Measurements from ENCODE around the gene CELF2.

Gene CELF2

GRCh38 chr10:11219431-11219830 lies 201.8 kb downstream of the CELF2 start:
- DNase-seq (ENCODE audit: low spot score) = no peak
- in situ Hi-C loops (cut with MboI; ENCODE audit: low pct_unique_long_range_greater_than_20kb, low sequenced_read_pairs, unreplicated experiment) = no loop called here
- TF ChIP-seq CTCF (IDR thresholded peaks at IDR 0.05; ENCODE audit: extremely low read depth, insufficient read depth, missing control alignments) = no peak

DNA sequence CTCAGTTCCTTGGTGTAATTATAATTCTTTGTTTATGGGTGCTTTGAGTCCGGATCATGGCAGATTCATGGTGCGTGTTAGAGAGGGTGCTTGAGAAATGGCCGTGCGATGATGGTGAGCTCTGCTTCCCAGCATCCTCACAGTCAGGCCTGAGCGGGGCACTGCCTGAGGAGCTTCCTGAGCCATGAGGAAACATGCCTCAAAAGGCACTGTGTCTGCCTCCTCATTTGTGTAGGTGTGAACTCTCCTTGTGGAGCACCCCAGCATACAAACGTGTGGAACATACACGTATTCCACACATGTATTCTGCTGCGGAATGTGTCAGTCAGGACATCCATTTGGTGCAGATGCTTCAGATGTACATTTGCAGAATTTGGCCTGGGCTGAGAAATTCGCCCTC lies 205.4 kb downstream of the CELF2 start:
- DNase-seq (ENCODE audit: low spot score) = no peak
- no peak for TF ChIP-seq CTCF (IDR thresholded peaks at IDR 0.05; ENCODE audit: extremely low read depth, insufficient read depth, missing control alignments)
- in situ Hi-C loops (cut with MboI; ENCODE audit: low pct_unique_long_range_greater_than_20kb, low sequenced_read_pairs, unreplicated experiment) = no loop called here

GRCh38 chr10:11223507-11224140 lies 206.0 kb downstream of the CELF2 start:
- no peak for TF ChIP-seq CTCF (IDR thresholded peaks at IDR 0.05; ENCODE audit: extremely low read depth, insufficient read depth, missing control alignments)
- no peak for DNase-seq (ENCODE audit: low spot score)
- in situ Hi-C loops (cut with MboI; ENCODE audit: low pct_unique_long_range_greater_than_20kb, low sequenced_read_pairs, unreplicated experiment) = no loop called here

GRCh38 chr10:11224321-11224720 lies 206.6 kb downstream of the CELF2 start:
- in situ Hi-C loops (cut with MboI; ENCODE audit: low pct_unique_long_range_greater_than_20kb, low sequenced_read_pairs, unreplicated experiment) = no loop called here
- no peak for DNase-seq (ENCODE audit: low spot score)
- TF ChIP-seq CTCF (IDR thresholded peaks at IDR 0.05; ENCODE audit: extremely low read depth, insufficient read depth, missing control alignments) = no peak

DNA sequence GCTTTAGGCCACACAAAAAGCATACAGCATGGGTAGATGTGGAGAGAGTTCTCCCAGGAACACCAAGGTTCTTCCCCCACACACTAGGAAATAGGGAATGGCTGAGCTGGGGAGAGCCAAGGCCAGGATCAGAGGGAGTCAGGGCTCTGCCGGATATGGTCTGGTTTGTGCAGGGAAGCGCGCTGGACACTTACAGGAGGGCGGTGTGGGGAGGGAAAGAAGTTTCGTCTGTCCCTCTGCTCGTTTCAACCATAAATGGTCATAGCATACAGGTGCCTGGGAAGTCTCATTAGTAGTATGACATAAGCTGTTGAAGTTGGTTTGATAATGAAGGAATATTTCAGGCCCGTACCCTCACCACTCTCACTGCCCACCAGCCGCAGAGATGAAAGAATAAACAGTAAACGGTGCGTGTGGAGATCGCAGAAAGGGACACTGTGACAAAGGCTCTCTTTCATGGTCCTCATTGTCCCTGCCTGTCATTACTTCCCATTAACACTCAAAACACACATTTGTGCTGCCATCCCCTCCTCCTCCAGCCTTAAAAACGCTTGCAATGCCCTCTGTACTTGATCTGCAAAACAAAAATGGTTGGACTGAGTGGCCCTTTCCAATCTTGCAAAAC lies 207.2 kb downstream of the CELF2 start:
- in situ Hi-C loops (cut with MboI; ENCODE audit: low pct_unique_long_range_greater_than_20kb, low sequenced_read_pairs, unreplicated experiment) = no loop called here
- TF ChIP-seq CTCF (IDR thresholded peaks at IDR 0.05; ENCODE audit: extremely low read depth, insufficient read depth, missing control alignments) = no peak
- no peak for DNase-seq (ENCODE audit: low spot score)

DNA sequence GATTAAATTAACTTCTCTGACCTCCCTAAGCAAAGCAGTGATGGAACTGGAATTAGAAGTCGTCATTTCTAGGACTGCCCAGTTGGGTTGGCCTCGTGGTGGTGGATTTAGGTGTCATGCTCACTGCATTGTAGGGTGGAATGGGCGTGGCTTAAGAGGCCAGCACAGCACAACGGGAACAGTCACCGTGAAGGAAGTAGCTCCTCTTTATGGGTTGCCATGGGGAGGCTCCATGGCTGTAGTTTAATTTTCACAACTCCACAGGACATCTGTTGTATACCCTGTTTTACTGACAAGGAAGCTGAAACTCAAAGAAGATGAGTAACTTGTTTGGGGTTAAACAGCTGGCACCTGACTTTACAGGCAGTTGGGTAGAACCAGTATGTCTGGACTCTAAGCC lies 208.3 kb downstream of the CELF2 start:
- no peak for DNase-seq (ENCODE audit: low spot score)
- in situ Hi-C loops (cut with MboI; ENCODE audit: low pct_unique_long_range_greater_than_20kb, low sequenced_read_pairs, unreplicated experiment) = no loop called here
- TF ChIP-seq CTCF (IDR thresholded peaks at IDR 0.05; ENCODE audit: extremely low read depth, insufficient read depth, missing control alignments) = no peak

Data from GM13977 (cell line).